SK-MEL-5 (cell line): ENCODE results near the gene LRRC4B. TPM values are rescaled to one million over a fixed set of nuclear protein-coding genes. Genes with fewer than 3 reads are reported as not detected.

Experiments
- total RNA-seq: library from RNA; depleted of rRNA; stranded (reverse); fragments of >200 nt; shearing (Covaris generic); gene quantifications from 2 replicates; pipeline ENCODE4 v1.2.3, GENCODE V29; 2014; rRNA removed

LRRC4B gene
- total RNA-seq, 1 experiment from 2014 or later, result 6.9 TPM

Other genes with a start within 250 kb of the LRRC4B start
- gene KCNC3, start 239.1 kb downstream of the LRRC4B start, total RNA-seq, result 0.55 and 0.59 TPM in 2 replicates
- gene NAPSA, start 202.8 kb downstream of the LRRC4B start, total RNA-seq, result 0.13 and 0.48 TPM in 2 replicates
- 82.1 and 82.4 TPM in 2 replicates for gene NR1H2, start 192.0 kb downstream of the LRRC4B start, total RNA-seq
- gene POLD1, start 184.1 kb downstream of the LRRC4B start, total RNA-seq, result 30.7 and 32.7 TPM in 2 replicates
- not detected in 2 replicates for gene SPIB, start 149.5 kb downstream of the LRRC4B start, total RNA-seq
- gene MYBPC2, start 135.5 kb downstream of the LRRC4B start, total RNA-seq, result not detected in 2 replicates
- 127 and 148 TPM in 2 replicates for gene EMC10, start 91.9 kb downstream of the LRRC4B start, total RNA-seq
- 0.27 and 0.29 TPM in 2 replicates for gene GARIN5A, start 91.6 kb downstream of the LRRC4B start, total RNA-seq
- gene JOSD2, start 57.2 kb downstream of the LRRC4B start, total RNA-seq, result 26.4 and 29.0 TPM in 2 replicates
- gene ASPDH, start 54.5 kb downstream of the LRRC4B start, total RNA-seq, result not detected in 2 replicates
- gene SYT3, start 71.4 kb upstream of the LRRC4B start, total RNA-seq, result 0.55 and 1.6 TPM in 2 replicates
- gene C19orf81, start 81.0 kb upstream of the LRRC4B start, total RNA-seq, result 2.7 and 4.3 TPM in 2 replicates
- 0.27 and 0.48 TPM in 2 replicates for gene SHANK1, start 151.4 kb upstream of the LRRC4B start, total RNA-seq
- 1.0 and 1.2 TPM in 2 replicates for gene CLEC11A, start 154.9 kb upstream of the LRRC4B start, total RNA-seq
- gene GPR32, start 202.0 kb upstream of the LRRC4B start, total RNA-seq, result not detected in 2 replicates
- not detected in 2 replicates for gene ACP4, start 222.0 kb upstream of the LRRC4B start, total RNA-seq